Heart left ventricle (tissue), 16 donors: Measurements from ENCODE around the gene EIF4G3. TPM values are rescaled to one million over a fixed set of nuclear protein-coding genes. Genes with fewer than 3 reads are reported as not detected.

ENCODE experiments used
- ATAC-seq, 4 donors: fragments of 200-7000 bp; cut with Tn5 transposase; one replicate each; pipeline ENCODE4 v1.9.1; 2020 to 2022; ENCODE audit warnings: moderate library complexity in 4 of 4, mild to moderate bottlenecking in 3 of 4, moderate number of reproducible peaks in 1 of 4
- DNase-seq, 5 donors: peaks; one replicate each; pipeline ENCODE4 v3.0.0-alpha.2; 2020
- H3K27ac ChIP-seq, 12 donors: fragments of 200-600 bp; sonication (generic) in 4 of 12; one replicate each; pipeline versions ENCODE4 v1.5.0 to v1.8.0; 2016 to 2022; ENCODE audit warnings: mild to moderate bottlenecking in 2 of 12
- H3K27me3 ChIP-seq, 9 donors: fragments of 200-600 bp; sonication (generic) in 2 of 9; one replicate each; pipeline versions ENCODE4 v1.5.1 to v1.8.0; 2016 to 2022; ENCODE audit warnings: mild to moderate bottlenecking in 3 of 9
- H3K36me3 ChIP-seq, 9 donors: fragments of 200-600 bp; sonication (generic) in 2 of 9; one replicate each; pipeline versions ENCODE4 v1.5.0 to v1.8.0; 2018 to 2022; ENCODE audit warnings: mild to moderate bottlenecking in 2 of 9
- H3K4me1 ChIP-seq, 12 donors: fragments of 200-600 bp; sonication (generic) in 4 of 12; one replicate each; pipeline versions ENCODE4 v1.5.0 to v1.8.0; 2016 to 2022; ENCODE audit warnings: mild to moderate bottlenecking in 3 of 12
- H3K4me3 ChIP-seq, 12 donors: fragments of 200-600 bp; sonication (generic) in 4 of 12; one replicate each; pipeline versions ENCODE4 v1.5.0 to v1.8.0; 2017 to 2022; ENCODE audit warnings: mild to moderate bottlenecking in 9 of 12, moderate library complexity in 4 of 12
- H3K9me3 ChIP-seq, 12 donors: fragments of 200-600 bp; sonication (generic) in 4 of 12; one replicate each; pipeline versions ENCODE4 v1.5.0 to v1.8.0; 2016 to 2022; ENCODE audit warnings: mild to moderate bottlenecking in 1 of 12
- CTCF ChIP-seq, 12 donors: fragments of 200-600 bp; sonication (generic) in 4 of 12; IDR thresholded peaks; one replicate each; pipeline versions ENCODE4 v1.5.0 to v1.8.0; 2018 to 2022; ENCODE audit warnings: antibody characterized with exemption in 12 of 12, mild to moderate bottlenecking in 5 of 12
- POLR2A ChIP-seq, 2 donors: fragments of 450-650 bp; IDR thresholded peaks; one replicate each; pipeline ENCODE4 v1.6.1; 2017; ENCODE audit warnings: antibody characterized with exemption in 2 of 2, mild to moderate bottlenecking in 2 of 2, moderate library complexity in 2 of 2
- WGBS, 4 donors: extraction: QIAGEN DNeasy Blood & Tissue Kit in 2 of 4; methylation state at CpG; one replicate each; pipeline versions ENCODE4 v1.1.5 to v1.1.7; 2013 to 2018; 5-methylcytosine and 5-hydroxymethylcytosine counted together
- intact Hi-C, 10 donors: fragments of 100-400 bp; cut with DNase I; formaldehyde crosslinking; loops; one replicate each; pipeline versions ENCODE4 v1.11.1 to v1.14.2; 2022
- polyA plus RNA-seq, 2 donors: library from polyadenylated mRNA; stranded (reverse); fragments of 200-250 nt; gene quantifications; one replicate each; pipeline ENCODE4 v1.2.3, GENCODE V29; 2013
- total RNA-seq, 9 donors: library from RNA; depleted of rRNA in 2 of 9; stranded (reverse); fragments of >200 nt in 2 of 9; fragmentation: NEBNext Ultra II Directional in 3 of 9; extraction: Animal tissue kit (Norgen Biotek cat#: 25700) in 3 of 9; gene quantifications; one replicate each; pipeline versions ENCODE4 v1.1.0 to v1.2.4, GENCODE V29; 2016 to 2023
- donor health status: ischemic (EF 13 %, LVEDD 7.1; RV severe dilation, severe dysfunction).
- donor health status: healthy with polysubstance abuse.
- donor health status: DM: no; HTN: yes; CAD: no.
- donor health status: DM: no; HTN: no; CAD: no.
- donor health status: ischemic (EF 25% LVEDD 6.9; RV normal size, moderate dysfunction).
- donor health status: ischemic (EF 25% LVEDD 5.7; RV mildly dilated, moderate dysfunction).
- donor health status: healthy.
- donor health status: DM: yes; HTN: yes; CAD: no.
- donor health status: ischemic (EF 35%, LVEDD 5.7; RV mildly dilated, moderate dysfunction).
- donor health status: nonischemic (EF 11% LVEDD 7.7; RV severe dilation, severe dysfunction).
- donor health status: DM: yes; HTN: yes; CAD: no.
- donor health status: PGD.
- donor health status: ischemic (EF 29% LVEDD 5.4; RV normal size, mild dysfunction).
- donor health status: nonischemic (EF 23%, LVEDD 6.1; RV moderate dilation, normal function).

The EIF4G3 gene
- total and polyA plus RNA-seq, 11 donors = 14.6 to 49.0 (median 36.2) TPM

- Histone ChIP-seq H3K4me1 (peaks cover 0 to 21% (median under 1%) of the 10 kb centered on the region in 12 donors), H3K27ac (no peak overlapping the region), H3K9me3 (no peaks in the 10 kb centered on the region), H3K27me3 (no peaks in the 10 kb centered on the region), H3K36me3 (peaks cover 0 to 7% (median 0%) of the 10 kb centered on the region in 9 donors), H3K4me3 (no peak overlapping the region)
- DNase-seq (no peak), ATAC-seq (no peak)
- 95 to 97% (median 96%) methylated on average over 6 of the region's 6 CpGs for WGBS, 4 donors
- TF ChIP-seq CTCF (IDR thresholded peaks at IDR 0.05) = no peak
- TF ChIP-seq POLR2A (IDR thresholded peaks at IDR 0.05) = no peak
- intact Hi-C loops = no loop called here
Observed at GRCh38 chr1:21067551-21068227, 109.0 kb downstream of the EIF4G3 start.

DNA sequence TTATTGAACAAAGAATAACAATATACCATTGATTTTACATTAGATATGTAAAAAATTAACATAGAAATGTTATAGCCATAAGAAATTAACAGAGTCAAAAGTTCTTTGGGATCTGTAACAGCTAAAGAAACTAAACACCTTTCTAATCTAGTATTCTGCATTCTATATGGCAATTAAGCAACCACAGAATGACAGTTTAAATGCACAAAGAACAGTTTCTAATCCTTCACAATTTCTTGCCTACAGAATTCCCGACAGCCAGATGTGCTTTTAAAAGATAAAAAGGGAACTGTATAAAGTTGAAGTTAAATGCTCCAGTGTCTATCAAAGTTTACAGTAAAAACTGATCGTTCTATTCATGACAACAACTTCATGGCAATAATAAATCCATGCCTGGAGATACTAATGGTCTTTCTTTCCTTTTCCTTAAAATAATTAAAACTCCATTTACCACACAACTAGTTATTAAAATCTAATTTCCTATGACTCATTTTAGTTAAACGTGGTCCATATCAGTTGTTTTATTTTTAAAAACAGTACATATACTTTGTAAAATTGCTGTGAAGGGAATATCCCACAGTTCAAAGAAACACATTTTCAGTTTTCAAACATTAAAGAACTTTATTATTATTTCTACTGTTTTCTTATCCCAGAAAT, 110.2 kb downstream of the EIF4G3 start:
- DNase-seq (no peak), ATAC-seq (no peak)
- H3K27ac ChIP-seq = no peak overlapping the region
- no peaks in the 10 kb centered on the region for H3K36me3 ChIP-seq
- H3K4me3 ChIP-seq = no peak overlapping the region
- no peak for TF ChIP-seq POLR2A (IDR thresholded peaks at IDR 0.05)
- no peak for TF ChIP-seq CTCF (IDR thresholded peaks at IDR 0.05)
- no peaks in the 10 kb centered on the region for H3K27me3 ChIP-seq
- peaks cover 0 to 21% (median 0%) of the 10 kb centered on the region in 12 donors for H3K4me1 ChIP-seq
- WGBS, 4 donors = 44 to 59% (median 49%) methylated on average over 3 of the region's 3 CpGs
- no peaks in the 10 kb centered on the region for H3K9me3 ChIP-seq
- intact Hi-C loops = no loop called here

DNA sequence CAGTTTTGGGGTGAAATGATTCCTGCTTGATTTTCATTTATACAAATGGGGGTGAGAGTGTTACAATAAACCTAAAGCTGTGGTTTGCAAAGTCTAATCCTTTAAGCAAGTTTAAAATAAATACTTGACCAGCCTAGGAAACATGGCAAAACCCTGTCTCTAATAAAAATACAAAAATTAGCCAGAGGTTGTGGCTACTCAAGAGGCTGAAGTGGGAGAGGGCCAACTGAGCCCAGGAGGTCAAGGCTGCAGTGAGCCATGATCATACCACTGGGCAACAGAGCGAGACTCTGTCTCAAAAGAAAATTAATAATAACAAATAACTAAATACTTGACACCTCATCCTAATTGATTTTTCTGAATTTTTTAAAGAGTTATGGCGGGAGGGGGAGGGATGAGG, 110.8 kb downstream of the EIF4G3 start:
- intact Hi-C loops = no loop called here
- H3K4me3 ChIP-seq = no peak overlapping the region
- H3K27ac ChIP-seq = no peak overlapping the region
- H3K36me3 ChIP-seq = no peaks in the 10 kb centered on the region
- H3K9me3 ChIP-seq = no peaks in the 10 kb centered on the region
- 96 to 100% (median 98%) methylated on average over 2 of the region's 2 CpGs for WGBS, 4 donors
- TF ChIP-seq CTCF (IDR thresholded peaks at IDR 0.05) (no peak), POLR2A (IDR thresholded peaks at IDR 0.05) (no peak)
- peaks cover 0 to 21% (median 0%) of the 10 kb centered on the region in 12 donors for H3K4me1 ChIP-seq
- no peaks in the 10 kb centered on the region for H3K27me3 ChIP-seq
- ATAC-seq = no peak
- no peak for DNase-seq

- H3K4me1 ChIP-seq = peaks cover 0 to 16% (median 0%) of the 10 kb centered on the region in 12 donors
- TF ChIP-seq POLR2A (IDR thresholded peaks at IDR 0.05) = no peak
- no peak for TF ChIP-seq CTCF (IDR thresholded peaks at IDR 0.05)
- no peaks in the 10 kb centered on the region for H3K27me3 ChIP-seq
- H3K9me3 ChIP-seq = no peaks in the 10 kb centered on the region
- 93 to 97% (median 97%) methylated on average over 3 of the region's 3 CpGs for WGBS, 4 donors
- intact Hi-C loops = loop anchor here in 1 of 10 donors (5.0 kb wide), 1 partner anchor 128 kb away; no protein-coding TSS in a partner anchor
- no peaks in the 10 kb centered on the region for H3K36me3 ChIP-seq
- no peak overlapping the region for H3K27ac ChIP-seq
- no peak overlapping the region for H3K4me3 ChIP-seq
- ATAC-seq = no peak
- DNase-seq = no peak
Observed at GRCh38 chr1:21064057-21064456, 112.6 kb downstream of the EIF4G3 start.
